HEK293 (cell line): ENCODE data around the gene GTF3C1.

Experiments used
- CTCF ChIP-seq: fragments of 450-650 bp; formaldehyde crosslinking; IDR thresholded peaks from 2 replicates; pipeline ENCODE4 v1.5.1; 2016; ENCODE audit warnings: missing biosample characterization, missing genetic modification characterization
- HOXC10 ChIP-seq: sonication (generic); formaldehyde crosslinking; IDR thresholded peaks from 2 replicates; pipeline ENCODE4 v1.8.1; 2023; ENCODE audit warnings: mild to moderate bottlenecking, missing genetic modification reagents
- PBX3 ChIP-seq: sonication (generic); formaldehyde crosslinking; IDR thresholded peaks from 2 replicates; pipeline ENCODE4 v1.8.1; 2022; ENCODE audit warnings: mild to moderate bottlenecking, moderate library complexity, missing genetic modification reagents

GRCh38 chr16:27430923-27431484 is 118.7 kb downstream of the GTF3C1 start:
- TF ChIP-seq HOXC10 (CRISPR knock-in tag) (no peak), CTCF (tag by site-specific recombination) (no peak), PBX3 (CRISPR knock-in tag) (no peak)
